Colonic mucosa (tissue), 4 donors: ENCODE data around the gene NT5DC1. TPM values are rescaled to one million over a fixed set of nuclear protein-coding genes. Genes with fewer than 3 reads are reported as not detected.

ENCODE experiments used
- DNase-seq: peaks from one replicate; pipeline ENCODE4 v3.0.0-alpha.2; 2020
- H3K27ac ChIP-seq: fragments of 200-600 bp; one replicate; pipeline ENCODE4 v1.8.0; 2021
- H3K27me3 ChIP-seq: fragments of 200-600 bp; one replicate; pipeline ENCODE4 v1.8.0; 2021
- H3K36me3 ChIP-seq: fragments of 200-600 bp; one replicate; pipeline ENCODE4 v1.8.0; 2021
- H3K4me1 ChIP-seq: fragments of 200-600 bp; one replicate; pipeline ENCODE4 v1.8.0; 2021; ENCODE audit warnings: mild to moderate bottlenecking
- H3K4me3 ChIP-seq: fragments of 200-600 bp; one replicate; pipeline ENCODE4 v1.8.0; 2021
- H3K9ac ChIP-seq, 2 donors: one replicate each; pipeline ENCODE4 v1.7.0; 2013; ENCODE audit warnings: control low read depth in 2 of 2, low read depth in 2 of 2, low read length in 2 of 2
- H3K9me3 ChIP-seq: fragments of 200-600 bp; one replicate; pipeline ENCODE4 v1.8.0; 2021
- CTCF ChIP-seq: fragments of 200-600 bp; IDR thresholded peaks from one replicate; pipeline ENCODE4 v1.8.0; 2022; ENCODE audit warnings: antibody characterized with exemption, mild to moderate bottlenecking
- intact Hi-C: fragments of 100-400 bp; cut with DNase I; formaldehyde crosslinking; loops from one replicate; pipeline ENCODE4 v1.14.1; 2022
- total RNA-seq, 2 donors: library from RNA; stranded (reverse); fragmentation: NEBNext Ultra II Directional in 1 of 2; extraction: Animal tissue kit (Norgen Biotek cat#: 25700) in 1 of 2; gene quantifications; one replicate each; pipeline ENCODE4 v1.2.1, GENCODE V29; 2021
- donor health status: healthy.
- donor health status: DM: no; HTN: no; CAD: no.
- donor health status: DM: no; HTN: no; CAD: no.

Gene NT5DC1
- total RNA-seq, 2 donors from 2014 or later: 49.8 to 50.1 TPM

GRCh38 chr6:116106146-116106545 is 5.5 kb downstream of the NT5DC1 start:
- H3K4me1 ChIP-seq: peaks cover 7% of the 10 kb centered on the region
- H3K9ac ChIP-seq: no peak overlapping the region
- intact Hi-C loops: no loop called here
- no peak for DNase-seq
- no peak for TF ChIP-seq CTCF
- no peak overlapping the region for H3K4me3 ChIP-seq
- no peaks in the 10 kb centered on the region for H3K9me3 ChIP-seq
- no peaks in the 10 kb centered on the region for H3K27me3 ChIP-seq
- H3K36me3 ChIP-seq: no peaks in the 10 kb centered on the region
- H3K27ac ChIP-seq: no peak overlapping the region

- H3K9me3 ChIP-seq: no peaks in the 10 kb centered on the region
- intact Hi-C loops: no loop called here
- no peak overlapping the region for H3K4me3 ChIP-seq
- DNase-seq: no peak
- no peaks in the 10 kb centered on the region for H3K4me1 ChIP-seq
- no peaks in the 10 kb centered on the region for H3K27me3 ChIP-seq
- no peak overlapping the region for H3K27ac ChIP-seq
- no peak for TF ChIP-seq CTCF
- H3K9ac ChIP-seq: no peak overlapping the region
- H3K36me3 ChIP-seq: no peaks in the 10 kb centered on the region
Measured at GRCh38 chr6:116108836-116109235, 8.2 kb downstream of the NT5DC1 start.

- no peak overlapping the region for H3K27ac ChIP-seq
- peak; percentile 57 for DNase-seq
- intact Hi-C loops: no loop called here
- H3K4me3 ChIP-seq: no peak overlapping the region
- TF ChIP-seq CTCF: peak; percentile 26
- H3K9ac ChIP-seq: no peak overlapping the region
- no peaks in the 10 kb centered on the region for H3K4me1 ChIP-seq
- H3K36me3 ChIP-seq: no peaks in the 10 kb centered on the region
- no peaks in the 10 kb centered on the region for H3K27me3 ChIP-seq
- no peaks in the 10 kb centered on the region for H3K9me3 ChIP-seq
Measured at GRCh38 chr6:116111552-116112528, 11.2 kb downstream of the NT5DC1 start.

- no peak overlapping the region for H3K4me3 ChIP-seq
- H3K36me3 ChIP-seq: no peaks in the 10 kb centered on the region
- no peaks in the 10 kb centered on the region for H3K27me3 ChIP-seq
- H3K4me1 ChIP-seq: no peaks in the 10 kb centered on the region
- H3K9ac ChIP-seq: no peak overlapping the region
- H3K27ac ChIP-seq: no peak overlapping the region
- intact Hi-C loops: no loop called here
- no peaks in the 10 kb centered on the region for H3K9me3 ChIP-seq
- no peak for DNase-seq
- no peak for TF ChIP-seq CTCF
Measured at GRCh38 chr6:116113386-116113785, 12.7 kb downstream of the NT5DC1 start.

- no peak overlapping the region for H3K4me3 ChIP-seq
- intact Hi-C loops: no loop called here
- H3K9me3 ChIP-seq: no peaks in the 10 kb centered on the region
- no peak overlapping the region for H3K9ac ChIP-seq
- no peaks in the 10 kb centered on the region for H3K4me1 ChIP-seq
- DNase-seq: no peak
- TF ChIP-seq CTCF: no peak
- no peak overlapping the region for H3K27ac ChIP-seq
- H3K27me3 ChIP-seq: no peaks in the 10 kb centered on the region
- H3K36me3 ChIP-seq: no peaks in the 10 kb centered on the region
Measured at GRCh38 chr6:116115781-116116180, 15.1 kb downstream of the NT5DC1 start.
